ENCODE measurements around the gene UNG.

UNG gene

DNA sequence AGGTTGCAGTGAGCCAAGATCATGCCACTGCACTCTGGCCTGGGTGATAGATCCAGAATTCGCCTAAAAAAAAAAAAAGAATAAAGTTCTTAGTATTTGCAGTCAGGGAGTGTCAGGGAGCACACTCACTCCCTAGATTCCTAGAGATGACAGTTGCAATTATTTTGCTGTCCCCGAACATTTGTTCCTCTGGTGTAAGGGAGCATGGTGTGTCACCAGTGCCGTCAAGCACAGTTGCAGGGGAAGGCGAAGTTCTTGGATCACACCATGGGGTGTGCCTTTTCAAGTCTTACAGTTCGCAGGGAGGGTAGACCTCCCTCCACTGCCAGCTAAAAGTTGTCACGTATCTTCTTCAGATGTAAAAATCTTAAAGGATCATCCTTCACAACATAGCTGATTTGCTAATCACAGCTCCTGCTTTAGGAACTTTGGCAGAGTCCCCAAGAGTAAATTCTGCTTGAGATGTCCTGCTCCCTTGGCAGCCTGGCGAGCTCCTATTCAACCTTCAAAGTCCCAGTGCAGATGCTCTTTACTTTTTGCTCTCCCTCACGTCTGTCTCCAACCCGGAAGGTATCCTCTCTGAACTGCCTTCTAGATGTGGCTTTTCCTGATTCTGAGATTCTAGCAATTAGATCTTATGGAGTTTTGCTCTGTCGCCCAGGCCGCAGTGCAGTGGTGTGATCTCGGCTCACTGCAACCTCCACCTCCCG is 30.3 kb downstream of the UNG start:
- TF ChIP-seq, protein P1, sequence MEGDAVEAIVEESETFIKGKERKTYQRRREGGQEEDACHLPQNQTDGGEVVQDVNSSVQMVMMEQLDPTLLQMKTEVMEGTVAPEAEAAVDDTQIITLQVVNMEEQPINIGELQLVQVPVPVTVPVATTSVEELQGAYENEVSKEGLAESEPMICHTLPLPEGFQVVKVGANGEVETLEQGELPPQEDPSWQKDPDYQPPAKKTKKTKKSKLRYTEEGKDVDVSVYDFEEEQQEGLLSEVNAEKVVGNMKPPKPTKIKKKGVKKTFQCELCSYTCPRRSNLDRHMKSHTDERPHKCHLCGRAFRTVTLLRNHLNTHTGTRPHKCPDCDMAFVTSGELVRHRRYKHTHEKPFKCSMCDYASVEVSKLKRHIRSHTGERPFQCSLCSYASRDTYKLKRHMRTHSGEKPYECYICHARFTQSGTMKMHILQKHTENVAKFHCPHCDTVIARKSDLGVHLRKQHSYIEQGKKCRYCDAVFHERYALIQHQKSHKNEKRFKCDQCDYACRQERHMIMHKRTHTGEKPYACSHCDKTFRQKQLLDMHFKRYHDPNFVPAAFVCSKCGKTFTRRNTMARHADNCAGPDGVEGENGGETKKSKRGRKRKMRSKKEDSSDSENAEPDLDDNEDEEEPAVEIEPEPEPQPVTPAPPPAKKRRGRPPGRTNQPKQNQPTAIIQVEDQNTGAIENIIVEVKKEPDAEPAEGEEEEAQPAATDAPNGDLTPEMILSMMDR (IDR thresholded peaks at IDR 0.05; ENCODE audit: poor library complexity, severe bottlenecking): no peak
- H3K36me3 ChIP-seq (ENCODE audit: low read depth): no peaks in the 10 kb centered on the region
- H3K27ac ChIP-seq (ENCODE audit: poor library complexity, severe bottlenecking): no peak overlapping the region
- H3K4me1 ChIP-seq (ENCODE audit: insufficient read depth, poor library complexity, severe bottlenecking): no peaks in the 10 kb centered on the region
- ATAC-seq (ENCODE audit: low read depth) (no peak), DNase-seq (ENCODE audit: low spot score) (no peak)
- no peak overlapping the region for H3K4me3 ChIP-seq (ENCODE audit: severe bottlenecking)
- H3K27me3 ChIP-seq (ENCODE audit: insufficient read depth, poor library complexity, severe bottlenecking): no peaks in the 10 kb centered on the region
- no peaks in the 10 kb centered on the region for H3K9me3 ChIP-seq (ENCODE audit: severe bottlenecking)

DNA sequence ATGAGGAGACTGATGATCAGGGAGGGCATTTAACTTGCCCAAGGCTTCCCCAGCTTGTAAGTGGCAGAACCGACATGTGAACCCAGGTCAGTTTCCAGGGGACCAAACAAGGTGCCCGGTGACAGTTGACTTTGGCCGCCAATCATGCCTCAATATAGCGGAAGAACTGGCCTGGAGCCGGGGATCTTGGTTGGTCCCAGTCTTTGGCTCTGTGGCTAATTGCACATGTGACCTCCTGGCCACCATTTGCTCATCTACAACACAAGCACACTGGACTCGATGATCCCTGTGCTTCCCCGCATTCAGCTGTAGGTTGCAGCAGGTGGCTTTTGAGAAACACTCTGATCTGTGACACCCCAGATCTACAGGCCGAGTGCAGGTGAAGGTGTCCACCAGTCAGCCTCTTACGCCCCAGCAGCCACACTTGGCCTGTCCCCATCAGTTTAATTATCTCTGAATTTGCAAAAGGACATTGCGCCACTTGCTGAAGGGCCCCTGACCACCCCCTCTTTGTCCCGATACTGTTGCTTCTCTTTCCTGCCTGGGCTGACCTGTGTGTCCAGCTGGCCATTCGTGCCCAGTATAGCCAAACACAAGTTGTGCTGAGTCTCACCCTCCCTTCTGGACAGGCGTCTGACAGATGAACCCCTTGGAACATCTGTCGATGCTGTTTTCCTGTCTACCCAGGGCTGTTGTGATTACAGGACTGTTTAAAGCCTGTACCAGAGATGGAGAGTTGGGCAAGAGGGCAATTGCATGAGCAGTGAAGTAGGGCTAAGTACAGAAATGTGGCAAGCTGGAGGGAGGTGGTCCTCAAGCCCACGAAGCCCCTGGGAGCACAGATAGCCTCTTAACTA is 33.1 kb downstream of the UNG start:
- DNase-seq (ENCODE audit: low spot score) (no peak), ATAC-seq (ENCODE audit: low read depth) (no peak)
- H3K4me3 ChIP-seq (ENCODE audit: severe bottlenecking): no peak overlapping the region
- no peaks in the 10 kb centered on the region for H3K36me3 ChIP-seq (ENCODE audit: low read depth)
- H3K27me3 ChIP-seq (ENCODE audit: insufficient read depth, poor library complexity, severe bottlenecking): no peaks in the 10 kb centered on the region
- H3K4me1 ChIP-seq (ENCODE audit: insufficient read depth, poor library complexity, severe bottlenecking): no peaks in the 10 kb centered on the region
- TF ChIP-seq, protein P1 (IDR thresholded peaks at IDR 0.05; ENCODE audit: poor library complexity, severe bottlenecking): no peak
- H3K9me3 ChIP-seq (ENCODE audit: severe bottlenecking): no peaks in the 10 kb centered on the region
- no peak overlapping the region for H3K27ac ChIP-seq (ENCODE audit: poor library complexity, severe bottlenecking)

DNA sequence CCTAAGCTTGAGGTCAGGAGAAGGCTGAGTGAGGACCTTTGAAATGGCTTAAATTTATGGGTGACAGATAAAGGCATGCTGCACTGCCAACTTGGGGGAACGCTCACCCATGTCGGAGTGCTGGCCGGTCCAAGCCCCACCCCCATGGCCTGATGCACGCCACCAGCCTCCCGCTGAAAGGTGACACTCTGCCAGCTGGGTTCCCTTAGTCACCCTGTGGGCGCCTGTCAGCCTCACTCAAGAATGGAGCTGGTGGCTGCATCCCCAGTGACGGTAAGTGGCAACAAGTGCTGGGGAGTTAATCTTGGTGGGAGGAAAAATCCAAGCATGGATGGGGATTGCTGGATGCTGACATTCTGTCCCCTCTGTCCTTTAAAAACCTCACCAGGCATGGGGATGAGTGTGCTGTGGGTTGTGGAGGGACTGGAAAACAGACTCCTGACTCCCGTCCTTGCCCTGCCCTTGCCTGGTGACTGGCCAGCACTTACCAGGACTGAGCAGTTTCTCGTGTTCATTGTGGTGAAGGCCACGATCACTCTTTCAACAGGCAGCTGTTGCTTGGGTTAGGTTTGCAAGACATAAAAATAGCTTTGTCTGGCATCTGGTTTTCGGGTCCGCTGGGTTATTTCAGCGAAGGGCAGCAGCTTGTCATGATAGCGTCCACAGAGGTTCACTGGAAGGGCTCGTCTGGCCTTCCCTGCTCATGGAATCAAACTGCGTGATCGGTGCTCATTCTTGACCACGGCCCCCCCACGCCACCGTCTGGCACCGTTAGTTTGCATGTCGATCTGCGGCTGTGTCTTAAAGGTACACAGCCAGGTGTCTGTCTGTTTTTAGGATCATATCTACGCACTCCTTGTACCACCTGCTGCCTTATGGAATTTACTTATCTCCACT is 34.0 kb downstream of the UNG start:
- Histone ChIP-seq H3K27me3 (ENCODE audit: insufficient read depth, poor library complexity, severe bottlenecking) (no peaks in the 10 kb centered on the region), H3K36me3 (ENCODE audit: low read depth) (no peaks in the 10 kb centered on the region), H3K4me3 (ENCODE audit: severe bottlenecking) (no peak overlapping the region), H3K9me3 (ENCODE audit: severe bottlenecking) (no peaks in the 10 kb centered on the region), H3K27ac (ENCODE audit: poor library complexity, severe bottlenecking) (no peak overlapping the region), H3K4me1 (ENCODE audit: insufficient read depth, poor library complexity, severe bottlenecking) (no peaks in the 10 kb centered on the region)
- no peak; the same call in 2 of the 3 replicates for ATAC-seq (ENCODE audit: low read depth)
- DNase-seq (ENCODE audit: low spot score): no peak
- TF ChIP-seq, protein P1 (IDR thresholded peaks at IDR 0.05; ENCODE audit: poor library complexity, severe bottlenecking): no peak

DNA sequence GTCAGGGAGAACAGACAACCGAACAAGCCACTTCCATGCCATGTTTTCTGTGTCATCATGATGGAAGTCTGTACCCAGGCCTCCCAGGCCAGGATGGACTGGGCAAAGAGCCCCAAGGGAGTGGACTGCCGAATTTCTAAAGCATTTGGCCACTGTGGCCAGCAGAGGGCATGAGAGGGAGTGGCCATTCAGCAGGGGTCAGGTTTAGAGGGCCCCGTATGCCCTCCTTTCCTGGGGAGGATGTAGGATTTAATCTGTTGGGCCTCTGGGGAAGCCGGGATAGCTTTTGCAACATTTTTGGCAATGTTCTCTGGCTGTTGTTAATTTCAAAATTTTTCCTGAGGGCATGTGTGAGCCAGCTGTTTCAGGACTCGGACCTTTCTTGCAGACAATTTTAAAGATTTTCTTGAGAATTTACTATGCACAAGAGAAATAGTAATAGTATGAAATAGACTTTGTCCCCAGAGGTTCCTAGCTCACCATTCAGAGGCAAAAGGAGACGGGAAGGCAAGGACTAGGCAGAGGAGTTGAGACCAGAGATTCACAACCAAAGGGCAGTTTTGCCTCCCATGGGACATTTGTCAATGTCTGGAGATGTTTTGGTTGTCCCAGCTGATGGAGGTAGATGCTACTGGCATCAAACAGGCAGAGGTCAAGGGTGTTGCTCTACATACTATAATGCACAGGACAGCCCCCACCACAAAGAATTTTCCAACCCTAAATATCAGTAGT is 37.0 kb downstream of the UNG start:
- H3K9me3 ChIP-seq (ENCODE audit: severe bottlenecking): no peaks in the 10 kb centered on the region
- H3K36me3 ChIP-seq (ENCODE audit: low read depth): no peaks in the 10 kb centered on the region
- TF ChIP-seq, protein P1 (IDR thresholded peaks at IDR 0.05; ENCODE audit: poor library complexity, severe bottlenecking): peak; percentile 68
- no peaks in the 10 kb centered on the region for H3K27me3 ChIP-seq (ENCODE audit: insufficient read depth, poor library complexity, severe bottlenecking)
- H3K27ac ChIP-seq (ENCODE audit: poor library complexity, severe bottlenecking): no peak overlapping the region
- H3K4me1 ChIP-seq (ENCODE audit: insufficient read depth, poor library complexity, severe bottlenecking): no peaks in the 10 kb centered on the region
- ATAC-seq (ENCODE audit: low read depth) (peak; percentile 48; the same call in 2 of the 3 replicates), DNase-seq (ENCODE audit: low spot score) (no peak)
- H3K4me3 ChIP-seq (ENCODE audit: severe bottlenecking): no peak overlapping the region
